GM18907 (cell line): ENCODE results near the gene CMAS.
"Not testable (repeated sequence)": the region's sequence is repeated elsewhere in the genome, so short reads cannot be mapped to it uniquely, and the experiment has no call there.

ENCODE experiments used
- ATAC-seq: cut with Tn5 transposase; IDR thresholded peaks from one replicate; pipeline ENCODE4 v1.9.1; 2021; ENCODE audit warnings: mild to moderate bottlenecking, moderate library complexity; ENCODE audit not compliant: unreplicated experiment

Gene CMAS

DNA sequence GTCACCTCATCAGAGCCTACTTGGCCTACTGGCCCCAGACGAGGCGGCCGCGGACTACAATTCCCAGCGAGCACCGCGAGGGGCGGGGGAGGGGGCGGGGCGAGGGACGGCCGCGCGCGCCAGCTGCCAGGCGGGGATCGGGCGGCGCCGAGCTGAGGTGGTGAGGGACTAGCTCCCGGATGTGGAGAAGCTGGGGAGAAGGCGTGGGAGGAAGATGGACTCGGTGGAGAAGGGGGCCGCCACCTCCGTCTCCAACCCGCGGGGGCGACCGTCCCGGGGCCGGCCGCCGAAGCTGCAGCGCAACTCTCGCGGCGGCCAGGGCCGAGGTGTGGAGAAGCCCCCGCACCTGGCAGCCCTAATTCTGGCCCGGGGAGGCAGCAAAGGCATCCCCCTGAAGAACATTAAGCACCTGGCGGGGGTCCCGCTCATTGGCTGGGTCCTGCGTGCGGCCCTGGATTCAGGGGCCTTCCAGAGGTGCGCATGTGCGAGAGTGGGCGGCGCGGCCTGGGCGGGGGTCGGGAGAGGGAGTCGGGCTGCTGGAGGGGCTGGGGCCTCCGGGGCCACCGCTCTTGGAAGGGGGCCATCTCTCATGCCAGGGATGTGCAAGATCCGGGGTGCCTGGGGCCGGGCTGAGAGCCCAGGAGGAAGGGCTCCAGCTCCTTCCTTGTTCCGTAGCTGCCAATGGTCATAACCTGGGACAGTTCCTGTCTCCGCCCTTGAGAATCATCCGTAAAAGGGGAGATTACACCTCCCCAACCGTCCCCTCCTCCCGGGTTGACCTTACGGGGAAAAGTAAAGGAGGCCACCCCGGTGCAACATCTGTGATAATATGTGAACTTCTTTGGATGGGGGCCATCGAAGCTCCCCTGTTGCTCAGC, at the start of gene CMAS:
CMAS (plus strand) TSS at position 129 of the 878 bp plus-strand sequence; CDS start at position 215, 86 bp downstream.
- peak; percentile 91 for ATAC-seq

DNA sequence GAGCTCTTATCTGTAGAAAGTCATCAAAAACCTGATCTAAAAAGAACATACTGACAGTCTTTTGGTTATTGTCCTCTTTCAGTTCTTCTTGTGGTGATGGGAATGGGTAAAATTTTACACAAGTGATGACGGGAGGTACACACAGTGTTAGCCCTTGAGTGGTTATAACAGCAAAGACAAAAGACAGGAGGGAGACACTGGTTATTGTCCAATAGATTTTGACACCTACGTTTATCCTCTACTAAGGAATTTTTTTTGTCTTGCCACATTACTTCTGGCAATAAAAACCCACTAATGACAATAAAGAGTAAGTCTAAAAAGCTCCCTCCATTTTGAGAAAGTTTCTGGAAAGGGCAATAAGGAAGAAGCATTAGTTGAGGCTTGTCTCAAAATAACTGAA, 47.7 kb upstream of the CMAS start:
- ATAC-seq = no peak

DNA sequence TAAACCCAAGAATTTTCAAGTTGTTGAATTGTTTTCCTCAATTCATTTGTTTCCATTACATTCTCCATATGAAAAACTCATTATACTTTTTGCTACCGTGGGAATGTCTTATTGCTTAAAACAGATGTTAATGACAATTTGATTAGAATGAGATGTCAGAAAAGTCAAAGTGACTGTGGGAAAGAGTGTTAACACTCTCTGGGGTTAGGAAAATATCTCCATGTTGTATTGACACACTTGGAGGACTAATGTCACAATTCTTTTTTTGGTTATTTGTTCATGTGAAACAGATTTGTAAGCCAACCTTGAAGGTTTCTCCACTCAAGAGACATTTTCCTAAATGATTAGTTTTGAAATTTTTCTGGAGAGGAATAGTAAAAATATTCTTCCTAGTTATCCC, 47.2 kb upstream of the CMAS start:
- ATAC-seq = no peak

DNA sequence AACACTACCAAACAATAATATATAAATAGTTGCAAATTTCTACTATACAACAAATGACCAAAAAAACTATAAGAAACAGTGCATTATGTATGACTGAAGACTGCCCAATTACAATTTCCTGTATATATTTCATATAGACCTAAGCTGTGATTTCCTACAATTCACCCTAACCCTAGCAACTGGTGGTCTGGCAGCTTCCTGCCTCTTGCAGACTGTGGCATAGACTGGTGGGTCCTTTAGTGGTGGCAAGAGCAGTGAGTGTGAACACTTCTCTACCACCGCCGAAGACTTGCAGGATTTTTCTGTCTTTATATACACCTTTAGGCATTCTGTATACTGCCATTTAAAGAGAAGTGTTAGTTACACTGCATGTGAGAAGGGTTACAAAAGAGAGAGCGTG, 43.6 kb upstream of the CMAS start:
- ATAC-seq = no peak

DNA sequence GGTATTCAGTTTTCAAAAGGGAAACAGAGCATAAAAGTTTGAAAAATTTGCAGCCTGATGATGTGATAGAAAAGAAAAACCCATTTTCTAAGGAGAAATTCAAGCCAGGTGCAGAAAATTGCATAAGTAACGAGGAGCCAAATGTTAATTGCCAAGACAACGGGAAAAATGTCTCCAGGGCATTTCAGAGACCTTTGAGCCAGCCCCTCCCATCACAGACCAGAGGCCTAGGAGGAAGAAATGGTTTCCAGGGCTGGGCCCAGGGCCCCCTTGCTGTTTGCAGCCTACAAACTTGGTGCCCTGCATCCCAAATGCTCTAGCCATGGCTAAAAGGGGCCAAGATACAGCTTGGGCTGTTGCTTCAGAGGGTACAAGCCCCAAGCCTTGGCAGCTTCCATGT, 38.2 kb upstream of the CMAS start:
- not testable (repeated sequence) for ATAC-seq

DNA sequence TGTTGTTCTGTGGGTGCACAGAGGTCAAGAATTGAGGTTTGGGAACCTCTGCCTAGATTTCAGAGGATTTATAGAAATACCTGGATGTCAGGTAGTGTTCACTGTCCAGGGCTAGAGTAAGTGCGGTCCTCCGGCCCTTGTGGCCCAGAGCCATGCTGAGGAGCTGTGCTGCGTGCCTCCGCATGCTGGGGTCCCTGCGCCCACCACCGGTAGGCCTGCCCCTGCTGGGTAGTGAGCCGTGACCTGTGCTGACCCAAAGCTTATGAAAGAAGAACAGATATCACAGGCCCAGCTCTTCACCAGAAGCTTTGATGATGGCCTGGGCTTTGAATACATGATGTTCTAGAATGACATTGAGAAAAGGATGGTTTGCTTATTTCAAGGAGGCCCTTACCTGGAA, 37.8 kb upstream of the CMAS start:
- ATAC-seq = no peak

DNA sequence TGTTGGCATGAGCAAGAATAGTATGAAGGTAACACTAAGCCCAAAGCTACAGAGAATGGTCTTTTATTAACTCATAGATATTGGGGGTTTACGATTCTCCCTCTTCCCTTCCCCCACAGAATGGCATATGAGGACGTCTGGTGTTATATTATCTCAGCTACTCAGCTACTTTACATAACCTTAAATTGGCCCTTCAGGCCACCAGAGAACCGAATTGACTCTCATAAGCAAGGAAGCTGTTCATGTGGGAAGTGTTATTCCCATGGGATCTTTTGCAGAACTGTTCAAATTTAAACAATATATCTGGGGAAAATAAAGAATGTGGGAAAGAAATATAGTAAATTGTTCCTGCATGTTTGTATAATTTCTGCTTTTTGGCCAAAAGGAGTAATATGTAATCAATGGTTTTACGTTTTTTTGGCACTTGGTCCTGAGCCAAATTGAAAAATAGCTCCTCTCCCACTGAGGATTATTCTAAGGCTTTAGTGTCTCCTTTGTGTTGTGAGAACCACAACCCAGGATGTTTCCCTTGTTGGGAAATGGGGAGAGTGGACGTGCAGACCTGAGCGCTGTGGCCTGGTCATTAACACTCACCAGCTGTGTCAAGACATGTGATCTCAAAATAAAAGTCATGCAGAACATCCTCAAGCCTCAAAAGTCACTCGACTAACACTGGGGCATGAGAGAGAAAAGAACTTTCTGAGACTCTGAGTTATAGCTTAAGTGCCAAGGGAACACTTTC, 31.8 kb upstream of the CMAS start:
- no peak for ATAC-seq

DNA sequence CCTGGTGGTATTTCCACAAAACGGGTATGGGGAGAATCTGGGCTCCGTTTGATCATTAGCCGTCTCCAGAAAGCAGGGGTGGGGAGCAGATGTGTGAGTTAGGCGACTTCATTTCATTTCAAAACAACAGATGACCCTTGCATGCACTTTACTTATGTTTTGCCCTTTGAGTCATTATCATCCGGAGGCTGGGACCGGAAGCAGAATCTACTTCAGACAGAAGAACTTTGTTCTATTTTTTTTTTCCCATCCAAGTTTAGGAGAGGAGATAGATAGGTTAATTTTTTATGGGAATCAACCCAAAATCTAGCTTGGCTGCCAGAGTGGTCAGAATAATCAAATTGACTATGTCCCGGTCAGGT, 31.3 kb upstream of the CMAS start:
- no peak for ATAC-seq

DNA sequence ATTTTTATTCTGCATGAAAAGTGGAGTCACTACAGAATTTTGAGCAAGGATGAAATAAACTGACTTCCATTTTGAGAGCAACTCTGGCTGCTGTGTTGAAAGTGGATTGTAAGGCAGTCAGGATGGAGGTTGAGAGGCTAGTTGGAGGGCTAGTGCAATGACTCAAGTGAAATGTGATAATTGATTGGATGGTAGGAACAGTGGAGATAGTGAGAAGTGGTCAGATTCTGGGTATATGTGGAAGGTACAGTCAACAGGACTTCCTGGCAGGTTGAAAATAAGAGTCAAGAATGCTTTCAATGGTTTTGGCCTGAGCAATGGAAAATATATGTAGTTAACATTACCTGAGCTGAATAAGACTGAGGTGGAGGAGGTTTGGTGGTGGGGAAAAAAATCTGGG, 29.0 kb upstream of the CMAS start:
- ATAC-seq = no peak

DNA sequence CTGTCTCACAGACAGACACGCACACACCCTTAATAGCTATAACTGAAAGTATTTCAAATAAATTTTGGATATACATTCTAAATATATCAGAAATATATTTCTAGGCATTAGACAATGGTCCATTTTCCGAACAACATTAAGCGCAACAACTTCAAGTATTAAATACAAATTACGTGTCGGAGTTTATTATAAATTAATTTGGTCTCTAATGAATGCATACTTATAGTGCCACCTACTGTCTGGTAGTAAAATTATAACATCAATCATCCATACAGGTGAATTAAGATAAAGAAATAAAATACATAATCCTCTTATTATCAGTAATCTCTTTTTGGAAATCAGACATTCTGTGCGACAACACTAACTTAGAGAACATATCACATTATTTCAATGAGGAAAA, 27.2 kb upstream of the CMAS start:
- no peak for ATAC-seq

DNA sequence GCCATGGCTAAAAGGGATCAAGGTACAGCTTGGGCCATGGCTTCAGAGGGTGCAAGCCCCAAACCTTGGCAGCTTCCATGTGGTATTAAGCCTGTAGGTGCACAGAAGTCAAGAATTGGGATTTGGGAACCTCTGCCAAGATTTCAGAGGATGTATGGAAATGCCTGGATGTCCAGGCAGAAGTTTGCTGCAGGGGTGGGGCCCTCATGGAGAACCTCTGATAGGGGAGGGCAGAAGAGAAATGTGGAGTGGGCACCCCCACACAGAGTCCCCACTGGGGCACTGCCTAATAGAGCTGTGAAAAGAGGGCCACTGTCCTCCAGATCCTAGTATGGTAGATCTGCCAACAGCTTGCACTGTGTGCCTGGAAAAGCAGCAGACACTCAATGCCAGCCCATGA, 22.5 kb upstream of the CMAS start:
- ATAC-seq = not testable (repeated sequence)

DNA sequence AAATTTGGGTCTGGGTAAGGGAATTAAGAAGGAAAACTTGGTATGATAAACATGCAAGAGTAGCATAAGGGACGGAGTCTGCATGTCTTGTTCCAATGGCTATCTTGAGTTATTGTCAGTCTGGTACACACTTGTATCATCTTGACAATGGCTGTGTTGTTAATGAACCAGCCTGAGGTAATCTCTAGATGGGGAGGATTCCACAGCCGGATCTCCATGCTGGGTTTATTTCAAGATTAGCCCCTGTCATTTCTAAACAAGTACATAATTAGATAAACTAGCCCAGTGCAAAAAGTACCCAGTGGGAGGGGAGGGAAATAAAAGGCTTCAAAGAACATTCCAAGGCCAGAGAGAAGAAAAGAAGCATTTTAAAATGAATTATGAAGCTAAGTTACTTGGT, 16.5 kb upstream of the CMAS start:
- ATAC-seq = no peak

DNA sequence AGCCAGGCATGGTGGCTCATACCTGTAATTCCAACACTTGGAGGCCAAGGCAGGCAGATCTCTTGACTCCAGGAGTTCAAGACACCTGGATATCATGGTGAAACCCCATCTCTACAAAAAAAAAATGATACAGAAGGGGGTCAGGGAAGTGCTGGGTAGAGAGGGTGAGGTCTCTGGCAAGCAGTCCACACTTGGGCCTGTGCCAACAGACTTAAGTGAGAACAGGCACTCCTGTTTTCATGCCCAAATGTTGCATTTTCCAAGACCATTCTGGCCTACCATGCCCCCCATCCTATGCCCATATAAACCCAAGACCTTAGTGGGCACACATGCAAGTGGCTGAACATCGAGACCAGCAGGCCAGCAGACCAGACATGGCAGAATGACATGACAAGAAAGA, 16.0 kb upstream of the CMAS start:
- no peak for ATAC-seq

DNA sequence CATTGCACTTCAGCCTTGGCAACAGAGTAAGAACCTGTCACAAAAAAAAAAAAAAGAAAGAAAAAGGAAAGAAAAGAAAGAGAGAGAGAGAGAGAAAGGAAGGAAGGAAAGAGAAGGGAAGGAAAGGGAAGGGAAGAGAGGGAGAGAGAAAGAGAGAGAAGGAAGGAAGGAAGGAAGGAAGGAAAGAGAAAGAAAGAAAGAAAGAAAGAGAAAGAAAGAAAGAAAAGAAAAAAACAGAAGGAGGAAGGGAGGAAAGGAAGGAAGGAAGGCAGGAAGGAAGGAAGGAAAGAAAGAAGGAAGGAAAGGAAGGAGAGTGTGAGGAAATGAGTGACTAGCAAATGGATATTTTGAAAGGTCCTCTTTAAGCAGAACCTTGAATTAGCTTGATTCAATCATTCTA, 13.3 kb upstream of the CMAS start:
- no peak for ATAC-seq

DNA sequence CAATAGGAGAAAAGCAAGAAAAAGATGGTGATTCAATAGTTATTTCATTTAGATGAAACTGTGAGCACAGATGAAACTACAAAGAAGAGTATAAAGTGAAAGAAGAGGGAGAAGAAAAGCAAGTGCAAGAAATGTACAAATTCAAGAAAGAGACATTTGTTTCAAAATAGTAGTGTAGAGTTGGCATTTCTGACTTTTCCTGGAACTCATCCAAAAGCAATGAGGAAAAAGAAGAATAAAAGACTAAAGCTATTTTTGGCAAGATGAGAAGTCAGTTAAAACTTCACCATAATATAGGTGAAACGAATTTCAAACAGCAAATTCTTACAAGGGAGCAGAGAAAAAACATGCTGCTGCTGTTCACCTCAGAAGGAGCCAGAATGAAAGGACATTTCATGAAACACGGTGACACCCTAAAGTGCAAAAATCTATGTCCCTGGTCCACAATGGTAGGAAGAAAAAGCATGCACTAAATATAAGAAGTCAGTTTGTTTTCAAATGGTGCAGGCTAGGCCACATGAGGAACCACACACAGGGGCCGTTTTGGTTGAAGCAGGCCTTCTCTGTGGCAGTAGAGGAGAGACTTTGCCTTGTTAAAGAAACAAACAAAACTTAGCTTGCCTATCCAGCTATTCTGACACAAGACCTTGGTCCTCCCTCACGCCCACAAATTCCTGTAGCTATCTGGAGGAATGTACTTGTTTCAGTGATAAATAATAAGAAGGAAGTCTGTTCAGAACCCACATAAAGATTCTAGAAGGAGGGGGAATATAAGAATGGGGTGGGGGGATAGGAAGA, 11.1 kb upstream of the CMAS start:
- no peak for ATAC-seq

DNA sequence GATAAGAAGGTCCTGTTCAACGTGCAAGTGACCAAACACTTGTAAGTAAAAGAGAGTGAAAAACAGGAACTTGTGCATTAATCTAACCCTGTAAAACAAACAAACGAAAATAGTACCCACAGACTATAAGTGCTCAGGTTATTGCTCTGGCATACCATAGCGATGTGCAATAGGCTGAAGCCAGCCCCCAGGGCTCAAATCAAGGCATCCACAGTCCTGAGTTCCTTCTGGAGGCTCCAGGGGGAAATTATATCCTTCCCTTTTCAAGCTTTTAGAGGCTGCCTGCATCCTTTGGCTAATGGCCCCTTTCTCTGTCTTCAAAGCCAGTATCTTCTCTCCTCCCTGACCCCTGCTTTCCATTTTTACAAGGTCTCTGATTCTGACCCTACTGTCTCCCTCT, 8.1 kb upstream of the CMAS start:
- no peak for ATAC-seq

DNA sequence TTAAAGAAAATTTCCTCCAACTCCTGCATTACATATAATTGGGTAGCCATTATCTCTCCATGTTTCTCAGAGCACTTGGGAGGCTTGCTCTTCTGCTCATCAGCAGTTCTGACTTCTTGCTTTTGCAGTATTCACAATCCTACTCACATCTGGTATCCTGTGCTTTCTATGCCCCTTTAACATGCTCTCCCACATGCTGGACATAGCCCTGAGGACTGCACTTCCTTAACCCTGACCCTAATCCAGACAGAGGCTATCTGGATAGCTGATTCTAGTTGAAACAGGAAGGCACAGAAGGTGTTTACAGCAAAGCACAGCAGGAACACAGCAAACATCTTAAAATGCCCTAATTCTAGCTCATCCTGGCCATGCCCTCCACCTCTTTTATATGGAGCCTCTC, 7.3 kb upstream of the CMAS start:
- ATAC-seq = no peak

DNA sequence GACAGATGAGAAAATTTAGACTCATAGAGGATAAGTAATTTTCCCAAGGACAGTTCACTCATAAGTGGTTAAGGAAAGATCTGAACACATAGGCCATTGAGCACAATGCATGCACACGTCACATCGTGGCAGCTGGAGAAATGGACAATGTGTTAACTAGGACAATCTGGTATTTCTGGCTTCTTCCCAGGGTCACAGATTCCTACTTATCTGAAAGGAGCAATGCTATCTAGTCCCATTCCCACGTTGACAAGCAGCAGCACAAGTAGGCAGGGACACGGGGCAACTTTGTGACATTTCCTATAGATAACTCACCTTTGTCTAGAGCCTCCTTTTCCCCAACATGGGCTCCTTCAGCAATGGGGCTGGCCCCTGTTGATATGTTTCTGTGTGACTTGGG, 6.7 kb upstream of the CMAS start:
- no peak for ATAC-seq

DNA sequence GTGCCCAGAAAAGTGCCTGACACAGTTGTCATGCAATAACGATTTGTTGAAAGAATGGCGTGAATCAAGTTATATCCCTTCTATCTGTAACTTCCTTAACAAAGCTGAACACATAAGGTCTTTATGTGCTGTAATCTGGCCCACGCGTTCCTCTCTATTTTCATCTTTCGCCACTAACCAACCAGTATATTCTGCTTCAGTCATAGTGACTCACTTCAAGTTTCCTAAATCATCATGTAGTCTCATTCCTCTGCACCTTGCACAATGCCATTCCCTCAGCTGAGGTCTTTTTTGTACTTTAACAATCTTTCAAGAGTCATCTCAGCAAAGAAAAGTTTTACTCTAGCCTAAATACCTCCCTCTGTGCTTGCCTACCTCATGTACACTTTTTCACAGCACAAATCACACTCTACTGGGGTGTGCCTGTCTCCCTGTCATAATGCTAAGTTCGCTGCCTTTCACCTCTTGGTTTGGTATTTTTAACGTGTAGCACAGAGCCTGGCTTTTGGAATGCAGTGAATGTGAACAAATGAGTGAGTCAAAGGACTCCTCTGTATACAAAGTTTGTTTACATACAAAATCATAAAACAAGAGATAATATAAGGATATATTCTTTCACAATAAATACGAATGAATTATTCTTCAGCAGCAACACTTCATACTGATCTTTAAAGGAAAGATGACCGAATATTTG, 2.9 kb upstream of the CMAS start:
- no peak for ATAC-seq

DNA sequence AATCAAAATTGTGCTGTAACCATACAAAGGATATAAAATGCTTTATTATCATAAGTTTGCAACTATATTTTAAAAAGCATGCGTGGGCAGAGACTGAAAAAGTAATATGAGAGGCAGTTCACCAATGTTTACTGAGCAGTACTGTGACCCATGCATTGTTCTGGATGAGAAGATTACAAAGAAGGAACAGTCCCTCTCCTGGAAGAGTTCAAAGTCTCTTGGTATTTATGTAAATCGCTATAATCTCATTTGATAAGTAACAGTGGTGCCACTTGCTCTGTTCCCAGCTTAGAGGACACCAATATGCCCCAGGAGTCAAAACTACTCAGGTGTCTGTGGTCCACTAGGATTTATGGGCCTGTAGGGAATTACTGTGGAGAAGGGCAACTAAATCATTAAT, 2.1 kb upstream of the CMAS start:
- no peak for ATAC-seq

DNA sequence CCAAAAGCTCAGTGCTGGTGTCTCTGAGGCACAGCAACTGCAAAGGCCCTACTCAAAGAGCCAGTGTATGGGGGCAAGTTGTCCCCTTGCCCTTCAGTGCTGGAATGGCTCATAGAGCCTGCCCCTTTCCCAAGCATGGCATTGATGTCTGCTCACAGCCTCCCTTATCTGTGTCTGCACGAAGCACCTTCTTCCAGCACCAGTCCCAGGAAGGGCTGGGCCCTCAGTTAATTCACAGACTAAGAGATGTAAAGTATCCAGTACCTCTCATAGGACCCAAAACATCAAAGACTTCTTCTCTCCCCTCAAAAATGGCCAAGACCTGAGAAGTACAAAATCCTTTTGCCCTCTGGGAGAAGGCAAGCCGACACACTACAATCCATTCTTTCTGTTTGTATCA, 1.6 kb upstream of the CMAS start:
- ATAC-seq = no peak
